Spleen (tissue), 7 donors: ENCODE measurements around the gene DAZAP1.

ENCODE experiments used
- POLR2AphosphoS5 ChIP-seq, 3 donors: sonication (generic); formaldehyde crosslinking; IDR thresholded peaks; one replicate each; pipeline ENCODE4 v1.5.1; 2017; ENCODE audit warnings: antibody characterized with exemption in 3 of 3
- TF ChIP-seq, protein P1 (sequence below), 11 experiments: fragments of 200-600 bp in 7 of 11; fragments of 450-650 bp in 4 of 11; sonication (generic) in 4 of 11; IDR thresholded peaks in 8 of 11; conservative IDR thresholded peaks in 3 of 11; 1 replicate in 7 of 11; 2 replicates in 4 of 11; pipeline versions ENCODE4 v1.4.0 to v1.8.0; 2016 to 2021; ENCODE audit warnings: antibody characterized with exemption in 11 of 11, inconsistent platforms in 4 of 11, mild to moderate bottlenecking in 1 of 11
- donor health status: DM: no; HTN: no; CAD: no; lungs with moderate emphysema.
- donor health status: DM: no; HTN: no; CAD: no.
- donor health status: DM: no; HTN: no; CAD: no.

DNA sequence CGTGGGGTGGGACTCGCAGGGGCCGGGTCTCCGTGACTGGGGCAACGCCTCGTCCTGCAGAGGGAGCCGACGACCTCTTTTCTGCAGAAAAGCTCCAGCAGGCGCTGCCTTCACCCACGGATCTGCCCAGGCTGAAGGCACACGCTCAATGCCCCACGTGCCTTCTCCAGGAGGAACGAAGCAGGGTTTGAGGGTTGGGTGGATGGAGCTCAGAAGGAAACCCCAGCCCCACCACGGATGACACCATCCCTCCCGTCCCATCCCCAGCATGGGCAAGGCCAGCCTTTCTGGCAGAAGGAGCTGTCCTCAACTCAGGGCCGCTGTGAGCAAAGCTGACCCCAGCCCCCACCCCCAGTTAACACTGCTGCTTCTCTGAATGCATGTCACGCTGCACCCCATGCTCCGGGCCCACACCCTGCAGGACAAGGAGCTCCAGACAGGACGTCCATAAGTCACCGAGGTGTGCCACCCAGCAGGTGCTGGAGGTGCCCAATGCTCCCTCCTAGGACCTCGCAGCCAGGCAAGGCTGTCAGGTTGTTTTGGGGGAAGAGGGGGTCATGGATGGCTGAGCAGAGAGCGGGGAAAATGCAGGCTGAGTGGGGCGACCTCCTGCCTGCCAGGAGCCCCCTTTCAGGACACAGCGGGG, 64.3 kb downstream of the DAZAP1 start:
- TF ChIP-seq, protein P1, sequence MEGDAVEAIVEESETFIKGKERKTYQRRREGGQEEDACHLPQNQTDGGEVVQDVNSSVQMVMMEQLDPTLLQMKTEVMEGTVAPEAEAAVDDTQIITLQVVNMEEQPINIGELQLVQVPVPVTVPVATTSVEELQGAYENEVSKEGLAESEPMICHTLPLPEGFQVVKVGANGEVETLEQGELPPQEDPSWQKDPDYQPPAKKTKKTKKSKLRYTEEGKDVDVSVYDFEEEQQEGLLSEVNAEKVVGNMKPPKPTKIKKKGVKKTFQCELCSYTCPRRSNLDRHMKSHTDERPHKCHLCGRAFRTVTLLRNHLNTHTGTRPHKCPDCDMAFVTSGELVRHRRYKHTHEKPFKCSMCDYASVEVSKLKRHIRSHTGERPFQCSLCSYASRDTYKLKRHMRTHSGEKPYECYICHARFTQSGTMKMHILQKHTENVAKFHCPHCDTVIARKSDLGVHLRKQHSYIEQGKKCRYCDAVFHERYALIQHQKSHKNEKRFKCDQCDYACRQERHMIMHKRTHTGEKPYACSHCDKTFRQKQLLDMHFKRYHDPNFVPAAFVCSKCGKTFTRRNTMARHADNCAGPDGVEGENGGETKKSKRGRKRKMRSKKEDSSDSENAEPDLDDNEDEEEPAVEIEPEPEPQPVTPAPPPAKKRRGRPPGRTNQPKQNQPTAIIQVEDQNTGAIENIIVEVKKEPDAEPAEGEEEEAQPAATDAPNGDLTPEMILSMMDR (IDR thresholded peaks at IDR 0.05 in 8 of 11, conservative IDR thresholded peaks at IDR 0.05 in 3 of 11), result no peak
- TF ChIP-seq POLR2AphosphoS5 (IDR thresholded peaks at IDR 0.05), result peak in 1 of 3 donors; percentile 4
